Mucosa of rectum (tissue), 2 donors: ENCODE results near the gene HAUS2.
"Not testable (repeated sequence)": the region's sequence is repeated elsewhere in the genome, so short reads cannot be mapped to it uniquely, and the experiment has no call there.

Experiments
- H3K27ac ChIP-seq, 2 donors: one replicate each; pipeline ENCODE4 v1.7.0; 2013; ENCODE audit warnings: inconsistent platforms in 2 of 2, low read depth in 2 of 2, low read length in 2 of 2
- H3K27me3 ChIP-seq, 2 donors: one replicate each; pipeline ENCODE4 v1.7.0; 2013; ENCODE audit warnings: low read length in 2 of 2; ENCODE audit not compliant: control insufficient read depth in 2 of 2, insufficient read depth in 2 of 2
- H3K36me3 ChIP-seq, 2 donors: one replicate each; pipeline ENCODE4 v1.7.0; 2013; ENCODE audit warnings: low read length in 2 of 2; ENCODE audit not compliant: control insufficient read depth in 2 of 2, insufficient read depth in 2 of 2
- H3K4me1 ChIP-seq, 2 donors: one replicate each; pipeline ENCODE4 v1.7.0; 2013; ENCODE audit warnings: low read length in 2 of 2, mild to moderate bottlenecking in 1 of 2; ENCODE audit not compliant: control insufficient read depth in 2 of 2, insufficient read depth in 2 of 2
- H3K4me3 ChIP-seq, 2 donors: one replicate each; pipeline ENCODE4 v1.7.0; 2013; ENCODE audit warnings: low read length in 2 of 2
- H3K9ac ChIP-seq, 2 donors: one replicate each; pipeline ENCODE4 v1.7.0; 2013; ENCODE audit warnings: low read length in 2 of 2, low read depth in 1 of 2, mild to moderate bottlenecking in 1 of 2
- H3K9me3 ChIP-seq, 2 donors: one replicate each; pipeline ENCODE4 v1.7.0; 2013; ENCODE audit warnings: low read length in 2 of 2; ENCODE audit not compliant: control insufficient read depth in 2 of 2
- donor health status: healthy.
- donor health status: Normal muscosa, but diverticular disease.

The HAUS2 gene

GRCh38 chr15:42590619-42591237 is 42.1 kb downstream of the HAUS2 start:
- peaks cover 0 to 10% of the 10 kb centered on the region in 2 donors for H3K4me1 ChIP-seq
- H3K9me3 ChIP-seq, result no peaks in the 10 kb centered on the region

GRCh38 chr15:42591238-42591934 is 42.7 kb downstream of the HAUS2 start:
- Histone ChIP-seq H3K27me3 (no peaks in the 10 kb centered on the region), H3K27ac (no peak overlapping the region), H3K4me1 (peaks cover 0 to 10% of the 10 kb centered on the region in 2 donors), H3K36me3 (no peaks in the 10 kb centered on the region), H3K9ac (no peak overlapping the region), H3K4me3 (no peak overlapping the region), H3K9me3 (no peaks in the 10 kb centered on the region)

More at GRCh38 chr15:42590619-42591237, 42.1 kb downstream of the HAUS2 start:
- no peaks in the 10 kb centered on the region for H3K27me3 ChIP-seq
- H3K9ac ChIP-seq, result no peak overlapping the region
- no peaks in the 10 kb centered on the region for H3K36me3 ChIP-seq
- H3K4me3 ChIP-seq, result no peak overlapping the region
- no peak overlapping the region for H3K27ac ChIP-seq

GRCh38 chr15:42592716-42593115 is 44.1 kb downstream of the HAUS2 start:
- Histone ChIP-seq H3K27me3 (no peaks in the 10 kb centered on the region), H3K27ac (peak overlapping the region; percentile 49 to 58), H3K4me1 (peaks cover 0 to 10% of the 10 kb centered on the region in 2 donors), H3K36me3 (no peaks in the 10 kb centered on the region), H3K4me3 (no peak overlapping the region), H3K9ac (no peak overlapping the region), H3K9me3 (no peaks in the 10 kb centered on the region)

- Histone ChIP-seq H3K9ac (no peak overlapping the region), H3K27me3 (no peaks in the 10 kb centered on the region), H3K9me3 (no peaks in the 10 kb centered on the region), H3K27ac (peak overlapping the region; percentile 49 to 58), H3K4me3 (no peak overlapping the region), H3K4me1 (peaks cover 0 to 10% of the 10 kb centered on the region in 2 donors), H3K36me3 (no peaks in the 10 kb centered on the region)
Measured at GRCh38 chr15:42593143-42593542, 44.5 kb downstream of the HAUS2 start.

GRCh38 chr15:42594095-42594494 is 45.5 kb downstream of the HAUS2 start:
- no peaks in the 10 kb centered on the region for H3K27me3 ChIP-seq
- no peaks in the 10 kb centered on the region for H3K36me3 ChIP-seq
- H3K4me3 ChIP-seq, result no peak overlapping the region
- H3K27ac ChIP-seq, result peak overlapping the region in 1 of 2 donors; percentile 25
- no peaks in the 10 kb centered on the region for H3K9me3 ChIP-seq
- H3K9ac ChIP-seq, result no peak overlapping the region
- H3K4me1 ChIP-seq, result peaks cover 0 to 10% of the 10 kb centered on the region in 2 donors

GRCh38 chr15:42595626-42596240 is 47.1 kb downstream of the HAUS2 start:
- H3K9ac ChIP-seq, result peak overlapping the region in 1 of 2 donors; percentile 36
- peak overlapping the region in 1 of 2 donors; percentile 7 for H3K4me3 ChIP-seq
- H3K9me3 ChIP-seq, result no peaks in the 10 kb centered on the region
- H3K27ac ChIP-seq, result peak overlapping the region; percentile 2 to 13
- no peaks in the 10 kb centered on the region for H3K27me3 ChIP-seq
- peaks cover 0 to 10% of the 10 kb centered on the region in 2 donors for H3K4me1 ChIP-seq
- no peaks in the 10 kb centered on the region for H3K36me3 ChIP-seq

- not testable (repeated sequence) for H3K36me3 ChIP-seq, H3K27ac ChIP-seq, H3K27me3 ChIP-seq, H3K4me3 ChIP-seq, H3K9ac ChIP-seq, H3K4me1 ChIP-seq, H3K9me3 ChIP-seq
Measured at GRCh38 chr15:42601316-42601715, 52.7 kb downstream of the HAUS2 start.

GRCh38 chr15:42602501-42602900 is 53.9 kb downstream of the HAUS2 start:
- Histone ChIP-seq H3K4me1 (peaks cover 4 to 5% of the 10 kb centered on the region in 2 donors), H3K9ac (no peak overlapping the region), H3K27me3 (no peaks in the 10 kb centered on the region), H3K27ac (no peak overlapping the region), H3K9me3 (no peaks in the 10 kb centered on the region), H3K4me3 (no peak overlapping the region), H3K36me3 (no peaks in the 10 kb centered on the region)

- no peaks in the 10 kb centered on the region for H3K9me3 ChIP-seq
- H3K36me3 ChIP-seq, result no peaks in the 10 kb centered on the region
- H3K4me3 ChIP-seq, result no peak overlapping the region
- H3K27ac ChIP-seq, result no peak overlapping the region
- H3K4me1 ChIP-seq, result peaks cover 5 to 9% of the 10 kb centered on the region in 2 donors
- H3K9ac ChIP-seq, result no peak overlapping the region
- H3K27me3 ChIP-seq, result no peaks in the 10 kb centered on the region
Measured at GRCh38 chr15:42603978-42604377, 55.3 kb downstream of the HAUS2 start.
